HL-60 (cell line): ENCODE data around the gene RHCG.

Experiments
- DNase-seq, 2 experiments: peaks; one replicate each; pipeline ENCODE4 v3.0.0-alpha.2; 2010 to 2020; ENCODE audit warnings: low read depth in 1 of 2, low spot score in 1 of 2
- H3K27ac ChIP-seq: fragments of 250-450 bp; sonication (Bioruptor Pico); replicated peaks from 2 replicates; pipeline ENCODE4 v1.5.1; 2020; ENCODE audit warnings: mild to moderate bottlenecking, moderate library complexity
- H3K27me3 ChIP-seq: fragments of 250-450 bp; sonication (Bioruptor Pico); 2 replicates; pipeline ENCODE4 v1.5.1; 2021; ENCODE audit warnings: mild to moderate bottlenecking, moderate library complexity; ENCODE audit not compliant: insufficient read depth, poor library complexity, severe bottlenecking
- H3K4me3 ChIP-seq: replicated peaks from 2 replicates; pipeline ENCODE4 v1.5.1; 2011; ENCODE audit warnings: mild to moderate bottlenecking, control low read depth, low read length; ENCODE audit not compliant: insufficient read depth
- CTCF ChIP-seq: IDR thresholded peaks from one replicate; pipeline ENCODE4 v1.5.1; 2011; ENCODE audit warnings: low read length, control low read depth, inconsistent platforms; ENCODE audit not compliant: insufficient read depth
- GABPA ChIP-seq: IDR thresholded peaks from 2 replicates; pipeline ENCODE4 v1.6.1; 2012; ENCODE audit warnings: low read depth
- POLR2AphosphoS5 ChIP-seq: IDR thresholded peaks from 2 replicates; pipeline ENCODE4 v1.6.1; 2012; ENCODE audit warnings: low read depth
- REST ChIP-seq: IDR thresholded peaks from 2 replicates; pipeline ENCODE4 v1.6.1; 2012; ENCODE audit warnings: low read depth; ENCODE audit not compliant: insufficient replicate concordance
- SPI1 ChIP-seq: IDR thresholded peaks from 2 replicates; pipeline ENCODE4 v1.6.1; 2012; ENCODE audit warnings: low read depth, mild to moderate bottlenecking, borderline replicate concordance

Gene RHCG

DNA sequence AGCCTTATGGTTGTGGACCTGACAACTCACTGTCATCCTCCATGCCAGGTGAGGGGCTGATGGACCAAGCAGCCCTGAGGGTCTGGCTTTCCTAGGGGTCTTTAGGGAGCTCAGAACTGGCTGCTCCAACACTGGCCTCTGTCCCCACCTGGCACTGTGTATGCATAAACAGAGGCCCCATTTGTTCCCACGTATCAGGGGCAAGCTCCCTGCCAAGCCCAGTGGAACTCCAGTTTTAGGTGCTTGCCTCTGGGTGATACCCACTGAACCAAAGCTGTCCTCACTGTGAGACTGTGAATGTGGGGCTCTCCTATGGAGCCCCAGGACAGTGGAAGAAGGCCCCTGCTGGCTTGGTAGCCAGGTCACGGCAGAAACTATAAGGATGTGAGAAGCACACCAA lies 26.7 kb upstream of the RHCG start:
- TF ChIP-seq GABPA: no peak
- TF ChIP-seq POLR2AphosphoS5: no peak
- TF ChIP-seq SPI1: no peak
- TF ChIP-seq CTCF: no peak
- no peak for TF ChIP-seq REST
- H3K27ac ChIP-seq: no peak overlapping the region
- H3K4me3 ChIP-seq: no peak overlapping the region
- DNase-seq: no peak
- H3K27me3 ChIP-seq: no peaks in the 10 kb centered on the region

- TF ChIP-seq POLR2AphosphoS5 (no peak), REST (no peak), SPI1 (no peak), CTCF (no peak), GABPA (no peak)
- no peak for DNase-seq
- no peak overlapping the region for H3K4me3 ChIP-seq
- no peak overlapping the region for H3K27ac ChIP-seq
- no peaks in the 10 kb centered on the region for H3K27me3 ChIP-seq
These were observed 25.2 kb upstream of the RHCG start for GRCh38 chr15:89521605-89522004.

DNA sequence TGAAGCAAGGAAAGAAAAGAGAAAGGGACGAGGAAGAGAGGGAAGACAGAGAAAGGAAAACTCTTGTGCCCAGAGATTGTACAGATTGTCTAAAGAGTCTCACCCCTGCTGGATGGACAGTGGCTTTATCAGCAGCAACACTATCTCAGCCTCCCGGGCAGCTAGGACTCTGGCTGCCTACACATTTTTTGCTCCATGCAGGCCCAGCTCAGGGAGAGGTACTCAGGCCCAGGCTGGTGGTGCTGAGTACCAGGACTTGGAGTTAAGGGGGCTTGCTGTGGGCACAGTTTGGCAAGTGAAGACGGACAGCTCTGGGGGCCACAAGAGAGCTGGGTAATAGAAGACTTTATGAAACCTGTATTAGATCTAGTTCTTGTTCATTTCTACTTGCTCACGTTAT lies 19.1 kb upstream of the RHCG start:
- Histone ChIP-seq H3K27ac (no peak overlapping the region), H3K27me3 (no peaks in the 10 kb centered on the region), H3K4me3 (no peak overlapping the region)
- DNase-seq: no peak
- no peak for TF ChIP-seq REST
- no peak for TF ChIP-seq SPI1
- no peak for TF ChIP-seq GABPA
- TF ChIP-seq CTCF: no peak
- TF ChIP-seq POLR2AphosphoS5: no peak
